Neural cell (in vitro differentiated cells): Measurements from ENCODE around the gene IGFL1.
"Not testable (repeated sequence)": the region's sequence is repeated elsewhere in the genome, so short reads cannot be mapped to it uniquely, and the experiment has no call there.

Experiments
- EZH2 ChIP-seq: fragments of 200-600, 300-800 bp; shearing (Covaris generic), sonication (generic); IDR thresholded peaks from 2 replicates; pipeline ENCODE4 v1.6.1; 2014; ENCODE audit warnings: antibody characterized with exemption, low read length, borderline replicate concordance, mild to moderate bottlenecking; ENCODE audit not compliant: insufficient read depth, poor library complexity, severe bottlenecking
- POLR2AphosphoS5 ChIP-seq: IDR thresholded peaks from 2 replicates; pipeline ENCODE4 v1.6.1; 2012

DNA sequence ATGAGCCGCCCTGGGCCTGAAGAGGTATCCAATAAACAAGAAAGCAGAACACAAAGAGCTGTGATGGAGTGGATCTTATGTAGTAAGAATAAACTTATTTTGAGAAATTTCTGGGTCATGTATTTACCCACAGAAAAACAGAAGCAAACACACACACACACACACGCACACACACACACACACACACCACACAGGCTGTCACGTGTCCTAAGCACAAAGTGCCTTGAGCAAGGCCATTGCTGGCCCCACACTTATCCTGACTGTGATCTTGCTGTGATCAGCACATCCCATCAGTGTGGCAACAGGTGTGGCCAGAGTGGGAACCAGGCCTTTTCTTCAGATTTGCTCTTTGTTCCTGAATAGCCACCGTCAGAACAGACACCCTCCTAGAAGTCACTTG lies 4.3 kb downstream of the IGFL1 start:
- TF ChIP-seq EZH2, POLR2AphosphoS5: not testable (repeated sequence)
